GM18507 (cell line): ENCODE results near the gene FOXRED1.

Experiments used
- DNase-seq: peaks from one replicate; pipeline ENCODE4 v3.0.0; 2011; ENCODE audit warnings: low read depth; ENCODE audit not compliant: insufficient read length; ENCODE audit errors: extremely low spot score
- FAIRE-seq: peaks from 2 replicates; lab custom pipeline; 2011; peaks lifted over from hg19 to GRCh38; lab: Jason Lieb, UNC

Gene FOXRED1

GRCh38 chr11:126267650-126268049 lies 1.3 kb upstream of the FOXRED1 start:
- FAIRE-seq (no peak), DNase-seq (no peak)

GRCh38 chr11:126268361-126268707 lies 620 bp upstream of the FOXRED1 start:
- FAIRE-seq (no peak), DNase-seq (no peak)

- FAIRE-seq (no peak), DNase-seq (no peak)
Measured at GRCh38 chr11:126277322-126277721, 8.4 kb downstream of the FOXRED1 start.

GRCh38 chr11:126277780-126278179 lies 8.8 kb downstream of the FOXRED1 start:
- FAIRE-seq (no peak), DNase-seq (no peak)

- DNase-seq, result no peak
- no peak for FAIRE-seq
Measured at GRCh38 chr11:126279191-126279590, 10.2 kb downstream of the FOXRED1 start.

- DNase-seq (no peak), FAIRE-seq (no peak)
Measured at GRCh38 chr11:126280595-126280994, 11.6 kb downstream of the FOXRED1 start.

- DNase-seq, result no peak
- no peak for FAIRE-seq
Measured at GRCh38 chr11:126281245-126281644, 12.3 kb downstream of the FOXRED1 start.

- no peak for FAIRE-seq
- DNase-seq, result no peak
Measured at GRCh38 chr11:126281666-126282175, 12.8 kb downstream of the FOXRED1 start.

- no peak for FAIRE-seq
- DNase-seq, result no peak
Measured at GRCh38 chr11:126282361-126282735, 13.4 kb downstream of the FOXRED1 start.

GRCh38 chr11:126282736-126283591 lies 14.0 kb downstream of the FOXRED1 start, which contains the start of gene TIRAP:
TSS of gene TIRAP (plus strand) at chr11:126283093. CDS start at chr11:126290895, 7,802 bp downstream.
- DNase-seq (no peak), FAIRE-seq (peak; percentile 63)

GRCh38 chr11:126284829-126285228 lies 15.9 kb downstream of the FOXRED1 start:
- DNase-seq, result no peak
- FAIRE-seq, result peak; percentile 76

GRCh38 chr11:126288237-126288636 lies 19.3 kb downstream of the FOXRED1 start:
- FAIRE-seq (no peak), DNase-seq (no peak)

- DNase-seq (no peak), FAIRE-seq (no peak)
Measured at GRCh38 chr11:126290887-126291286, 21.9 kb downstream of the FOXRED1 start.

- FAIRE-seq (peak; percentile 38), DNase-seq (no peak)
Measured at GRCh38 chr11:126293726-126294125, 24.8 kb downstream of the FOXRED1 start.

GRCh38 chr11:126297004-126297403 lies 28.1 kb downstream of the FOXRED1 start:
- FAIRE-seq (no peak), DNase-seq (no peak)

- FAIRE-seq (peak; percentile 90), DNase-seq (peak; percentile 86)
Measured at GRCh38 chr11:126303623-126304456, 34.9 kb downstream of the FOXRED1 start, which contains the start of gene DCPS. TSS of gene DCPS (plus strand) at chr11:126304060. CDS start at chr11:126304081, 21 bp downstream.

GRCh38 chr11:126304457-126305075 lies 35.6 kb downstream of the FOXRED1 start:
- FAIRE-seq (peak; percentile 75), DNase-seq (no peak)

GRCh38 chr11:126305699-126306098 lies 36.7 kb downstream of the FOXRED1 start:
- DNase-seq (peak; percentile 39), FAIRE-seq (peak; percentile 90)

- DNase-seq (no peak), FAIRE-seq (no peak)
Measured at GRCh38 chr11:126307706-126308105, 38.8 kb downstream of the FOXRED1 start.

- FAIRE-seq, result no peak
- no peak for DNase-seq
Measured at GRCh38 chr11:126308271-126308671, 39.3 kb downstream of the FOXRED1 start.
